HepG2 (cell line): ENCODE data around the gene TBL3. TPM values are rescaled to one million over a fixed set of nuclear protein-coding genes. Genes with fewer than 3 reads are reported as not detected.

Experiments
- CBFB ChIP-seq: sonication (generic); formaldehyde crosslinking; IDR thresholded peaks from 2 replicates; pipeline ENCODE4 v1.4.0; 2020; ENCODE audit warnings: missing genetic modification reagents
- CHD4 ChIP-seq: fragments of 200-600 bp; sonication (generic); IDR thresholded peaks from 2 replicates; pipeline ENCODE4 v1.7.0; 2017; ENCODE audit warnings: mild to moderate bottlenecking, low read length, borderline replicate concordance
- CREBL2 ChIP-seq: sonication (generic); formaldehyde crosslinking; IDR thresholded peaks from 2 replicates; pipeline ENCODE4 v1.8.1; 2023; ENCODE audit warnings: missing genetic modification reagents, mild to moderate bottlenecking, borderline replicate concordance
- HNRNPH1 ChIP-seq: fragments of 200-400 bp; formaldehyde crosslinking; optimal IDR thresholded peaks from 2 replicates; pipeline ENCODE3; 2017; ENCODE audit warnings: mild to moderate bottlenecking, low read depth, low read length
- KLF15 ChIP-seq: sonication (generic); formaldehyde crosslinking; IDR thresholded peaks from 2 replicates; pipeline ENCODE4 v1.8.1; 2023; ENCODE audit warnings: borderline replicate concordance, mild to moderate bottlenecking, inconsistent platforms, missing genetic modification reagents, mixed read lengths
- LCORL ChIP-seq, 2 experiments: fragments of 450-650 bp in 1 of 2; sonication (generic) in 1 of 2; formaldehyde crosslinking in 1 of 2; IDR thresholded peaks; 2 replicates each; pipeline versions ENCODE4 v1.5.0 to v1.6.1; 2017 to 2020; ENCODE audit warnings: antibody characterized with exemption in 1 of 2, missing genetic modification reagents in 1 of 2
- MIER2 ChIP-seq: IDR thresholded peaks from 2 replicates; pipeline ENCODE4 v1.6.1; 2016; ENCODE audit warnings: missing biosample characterization, missing genetic modification reagents
- MYC ChIP-seq: sonication (generic); formaldehyde crosslinking; IDR thresholded peaks from 2 replicates; pipeline ENCODE4 v1.9.0; 2021; ENCODE audit warnings: missing genetic modification reagents, borderline replicate concordance
- NR1H2 ChIP-seq: sonication (generic); formaldehyde crosslinking; IDR thresholded peaks from 2 replicates; pipeline ENCODE4 v1.8.1; 2022; ENCODE audit warnings: low read depth, missing genetic modification reagents, borderline replicate concordance
- RARA ChIP-seq: IDR thresholded peaks from 2 replicates; pipeline ENCODE4 v1.6.1; 2016; ENCODE audit warnings: missing genetic modification reagents, missing compliant biosample characterization
- SALL2 ChIP-seq: sonication (generic); formaldehyde crosslinking; IDR thresholded peaks from 2 replicates; pipeline ENCODE4 v1.8.1; 2023; ENCODE audit warnings: mild to moderate bottlenecking, missing genetic modification reagents, inconsistent platforms
- SNRNP70 ChIP-seq: fragments of 200-400 bp; formaldehyde crosslinking; IDR thresholded peaks from 2 replicates; pipeline ENCODE4 v1.6.1; 2017; ENCODE audit warnings: mild to moderate bottlenecking, low read depth, low read length, moderate library complexity
- SP4 ChIP-seq: sonication (generic); formaldehyde crosslinking; IDR thresholded peaks from 2 replicates; pipeline ENCODE4 v1.8.1; 2023; ENCODE audit warnings: mild to moderate bottlenecking, missing genetic modification reagents
- THRA ChIP-seq: sonication (generic); formaldehyde crosslinking; IDR thresholded peaks from 2 replicates; pipeline ENCODE4 v1.4.0; 2020; ENCODE audit warnings: missing genetic modification reagents, borderline replicate concordance
- ZNF33A ChIP-seq: sonication (generic); formaldehyde crosslinking; IDR thresholded peaks from 2 replicates; pipeline ENCODE4 v1.5.1; 2020; ENCODE audit warnings: missing genetic modification reagents, mild to moderate bottlenecking, moderate library complexity, borderline replicate concordance
- ZNF780A ChIP-seq: sonication (generic); formaldehyde crosslinking; IDR thresholded peaks from 2 replicates; pipeline ENCODE4 v1.8.0; 2022; ENCODE audit warnings: mild to moderate bottlenecking, missing genetic modification reagents, moderate library complexity
- polyA plus RNA-seq, 8 experiments: library from polyadenylated mRNA; depleted of rRNA in 3 of 8; stranded (reverse) in 7 of 8; unstranded in 1 of 8; fragments of >200 nt; fragmentation: Illumina TruSeq in 4 of 8; extraction: Trizol in 4 of 8; gene quantifications; 2 replicates each; pipeline versions ENCODE4 v1.2.1 to v1.2.3, GENCODE V29; 2011 to 2016; ENCODE audit warnings: low read depth in 4 of 8, missing spikeins in 1 of 8, mixed read lengths in 1 of 8; ENCODE audit not compliant: insufficient read depth in 1 of 8
- total RNA-seq, 5 experiments: library from RNA; depleted of rRNA; stranded (reverse); fragments of >200 nt; fragmentation: Illumina TruSeq; extraction: Trizol; gene quantifications; 2 replicates each; pipeline ENCODE4 v1.2.3, GENCODE V29; 2016; ENCODE audit warnings: low read depth in 1 of 5
- TF ChIP-seq, protein P1 (sequence below): sonication (generic); formaldehyde crosslinking; IDR thresholded peaks from 2 replicates; pipeline ENCODE4 v1.4.0; 2020; ENCODE audit warnings: mild to moderate bottlenecking, missing genetic modification reagents
- TF ChIP-seq, protein P2 (sequence below): sonication (generic); formaldehyde crosslinking; IDR thresholded peaks from 2 replicates; pipeline ENCODE4 v1.9.0; 2021; ENCODE audit warnings: missing genetic modification reagents, borderline replicate concordance
- TF ChIP-seq, protein P3 (sequence below): sonication (generic); formaldehyde crosslinking; IDR thresholded peaks from 2 replicates; pipeline ENCODE4 v1.4.0; 2020; ENCODE audit warnings: missing genetic modification reagents, borderline replicate concordance

TBL3 gene
- total and polyA plus RNA-seq, 2 of the 13 experiments (the other 11 are each of a cell fraction or from before 2014, with no cell fraction given): 16.8 to 38.0 TPM

DNA sequence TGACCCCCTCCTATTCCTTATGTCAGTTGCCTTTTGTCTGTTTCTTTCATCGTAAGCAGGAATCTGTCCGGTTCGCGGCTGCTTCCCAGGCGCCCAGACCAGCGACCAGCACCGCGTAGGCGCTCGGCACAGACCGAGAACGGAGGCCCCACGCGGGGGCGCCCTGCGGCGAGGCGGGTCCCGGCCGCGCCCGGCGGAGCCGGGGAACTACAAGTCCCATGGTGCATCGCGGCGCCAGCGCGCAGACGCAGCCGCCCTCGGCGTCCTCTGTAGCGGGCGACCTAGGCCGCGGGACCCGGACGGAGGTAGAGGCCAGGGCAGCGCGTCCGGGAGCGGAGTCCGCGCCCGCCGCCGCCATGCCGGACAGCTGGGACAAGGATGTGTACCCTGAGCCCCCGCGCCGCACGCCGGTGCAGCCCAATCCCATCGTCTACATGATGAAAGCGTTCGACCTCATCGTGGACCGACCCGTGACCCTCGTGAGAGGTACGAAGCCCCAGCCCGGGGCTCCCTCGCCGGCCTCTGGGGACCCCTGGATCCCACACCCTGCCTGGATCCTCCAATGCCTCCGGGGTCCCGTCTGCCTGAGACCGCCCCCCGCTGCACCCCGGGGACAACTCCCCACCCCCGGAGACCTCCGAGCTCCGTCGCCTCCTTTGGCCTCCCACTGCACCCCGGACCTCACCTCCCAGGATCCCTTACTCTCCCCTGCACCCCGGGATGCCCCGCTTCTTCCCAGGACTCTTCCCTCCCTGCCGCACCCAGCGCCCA lies 12.4 kb upstream of the TBL3 start, which contains the start of gene NDUFB10 (continued):
- TF ChIP-seq NR1H2 (CRISPR knock-in tag) (0 out of 2 replicates have a peak, but pooled peaks have one; percentile 13), CBFB (peak; percentile 81; the same call in 1 of the 2 replicates), CREBL2 (CRISPR knock-in tag) (no peak), LCORL (IDR thresholded peaks at IDR 0.05) (no peak), LCORL (CRISPR knock-in tag; IDR thresholded peaks at IDR 0.05) (peak; percentile 79; the same call in 1 of the 2 replicates), CHD4 (no peak), MIER2 (CRISPR knock-in tag) (no peak), SP4 (peak; percentile 82), ZNF33A (no peak), ZNF780A (CRISPR knock-in tag) (no peak), HNRNPH1 (no peak), RARA (CRISPR knock-in tag) (peak; percentile 51; the same call in 1 of the 2 replicates), KLF15 (CRISPR knock-in tag) (no peak), SNRNP70 (no peak), THRA (CRISPR knock-in tag) (0 out of 2 replicates have a peak, but pooled peaks have one; percentile 27), SALL2 (peak; percentile 89), MYC (CRISPR knock-in tag) (peak; percentile 82)
- TF ChIP-seq, protein P1, sequence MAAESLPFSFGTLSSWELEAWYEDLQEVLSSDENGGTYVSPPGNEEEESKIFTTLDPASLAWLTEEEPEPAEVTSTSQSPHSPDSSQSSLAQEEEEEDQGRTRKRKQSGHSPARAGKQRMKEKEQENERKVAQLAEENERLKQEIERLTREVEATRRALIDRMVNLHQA (CRISPR knock-in tag): no peak
- TF ChIP-seq, protein P2, sequence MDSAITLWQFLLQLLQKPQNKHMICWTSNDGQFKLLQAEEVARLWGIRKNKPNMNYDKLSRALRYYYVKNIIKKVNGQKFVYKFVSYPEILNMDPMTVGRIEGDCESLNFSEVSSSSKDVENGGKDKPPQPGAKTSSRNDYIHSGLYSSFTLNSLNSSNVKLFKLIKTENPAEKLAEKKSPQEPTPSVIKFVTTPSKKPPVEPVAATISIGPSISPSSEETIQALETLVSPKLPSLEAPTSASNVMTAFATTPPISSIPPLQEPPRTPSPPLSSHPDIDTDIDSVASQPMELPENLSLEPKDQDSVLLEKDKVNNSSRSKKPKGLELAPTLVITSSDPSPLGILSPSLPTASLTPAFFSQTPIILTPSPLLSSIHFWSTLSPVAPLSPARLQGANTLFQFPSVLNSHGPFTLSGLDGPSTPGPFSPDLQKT (CRISPR knock-in tag): no peak
- TF ChIP-seq, protein P3, sequence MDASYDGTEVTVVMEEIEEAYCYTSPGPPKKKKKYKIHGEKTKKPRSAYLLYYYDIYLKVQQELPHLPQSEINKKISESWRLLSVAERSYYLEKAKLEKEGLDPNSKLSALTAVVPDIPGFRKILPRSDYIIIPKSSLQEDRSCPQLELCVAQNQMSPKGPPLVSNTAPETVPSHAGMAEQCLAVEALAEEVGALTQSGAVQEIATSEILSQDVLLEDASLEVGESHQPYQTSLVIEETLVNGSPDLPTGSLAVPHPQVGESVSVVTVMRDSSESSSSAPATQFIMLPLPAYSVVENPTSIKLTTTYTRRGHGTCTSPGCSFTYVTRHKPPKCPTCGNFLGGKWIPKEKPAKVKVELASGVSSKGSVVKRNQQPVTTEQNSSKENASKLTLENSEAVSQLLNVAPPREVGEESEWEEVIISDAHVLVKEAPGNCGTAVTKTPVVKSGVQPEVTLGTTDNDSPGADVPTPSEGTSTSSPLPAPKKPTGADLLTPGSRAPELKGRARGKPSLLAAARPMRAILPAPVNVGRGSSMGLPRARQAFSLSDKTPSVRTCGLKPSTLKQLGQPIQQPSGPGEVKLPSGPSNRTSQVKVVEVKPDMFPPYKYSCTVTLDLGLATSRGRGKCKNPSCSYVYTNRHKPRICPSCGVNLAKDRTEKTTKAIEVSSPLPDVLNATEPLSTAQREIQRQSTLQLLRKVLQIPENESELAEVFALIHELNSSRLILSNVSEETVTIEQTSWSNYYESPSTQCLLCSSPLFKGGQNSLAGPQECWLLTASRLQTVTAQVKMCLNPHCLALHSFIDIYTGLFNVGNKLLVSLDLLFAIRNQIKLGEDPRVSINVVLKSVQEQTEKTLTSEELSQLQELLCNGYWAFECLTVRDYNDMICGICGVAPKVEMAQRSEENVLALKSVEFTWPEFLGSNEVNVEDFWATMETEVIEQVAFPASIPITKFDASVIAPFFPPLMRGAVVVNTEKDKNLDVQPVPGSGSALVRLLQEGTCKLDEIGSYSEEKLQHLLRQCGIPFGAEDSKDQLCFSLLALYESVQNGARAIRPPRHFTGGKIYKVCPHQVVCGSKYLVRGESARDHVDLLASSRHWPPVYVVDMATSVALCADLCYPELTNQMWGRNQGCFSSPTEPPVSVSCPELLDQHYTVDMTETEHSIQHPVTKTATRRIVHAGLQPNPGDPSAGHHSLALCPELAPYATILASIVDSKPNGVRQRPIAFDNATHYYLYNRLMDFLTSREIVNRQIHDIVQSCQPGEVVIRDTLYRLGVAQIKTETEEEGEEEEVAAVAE: peak; percentile 81
